ENCODE data around the gene RNPS1. TPM values are rescaled to one million over a fixed set of nuclear protein-coding genes. Genes with fewer than 3 reads are reported as not detected.

RNPS1 gene
- total and polyA plus RNA-seq, 2 experiments from 2014 or later: 315 to 384 TPM

- DNase-seq (ENCODE audit: low spot score) (no peak), ATAC-seq (no peak)
- Histone ChIP-seq H3K79me2 (replicated peaks; ENCODE audit: insufficient read depth) (peaks cover 44% of the 10 kb centered on the region), H3K27ac (ENCODE audit: low read depth) (no peak overlapping the region), H3K36me3 (ENCODE audit: insufficient read depth) (no peaks in the 10 kb centered on the region), H3K4me3 (no peak overlapping the region), H2AFZ (no peak overlapping the region), H3K27me3 (ENCODE audit: insufficient read depth) (no peaks in the 10 kb centered on the region), H3K4me2 (no peak overlapping the region), H3F3A (replicated peaks; ENCODE audit: low read depth) (peaks cover 5% of the 10 kb centered on the region; the same call in 1 of the 2 replicates), H4K20me1 (replicated peaks; ENCODE audit: insufficient read depth) (peaks cover 5% of the 10 kb centered on the region), H3K9me2 (ENCODE audit: insufficient read depth) (no peaks in the 10 kb centered on the region), H3K4me1 (ENCODE audit: insufficient read depth) (no peaks in the 10 kb centered on the region; the same call in 1 of the 2 replicates)
- Mint-ChIP-seq H3K36me3 (ENCODE audit: low read depth) (peaks cover 6% of the 10 kb centered on the region; the same call in 2 of the 3 replicates), H3K9me3 (no peaks in the 10 kb centered on the region), H3K4me1 (no peaks in the 10 kb centered on the region; the same call in 2 of the 3 replicates), H3K4me3 (peak overlapping the region; percentile 27; the same call in 1 of the 3 replicates), H3K27me3 (ENCODE audit: insufficient read depth, low read depth, poor library complexity) (peaks cover 14% of the 10 kb centered on the region), H3K27ac (no peak overlapping the region; the same call in 1 of the 2 replicates)
- TF ChIP-seq CTCF (conservative IDR thresholded peaks at IDR 0.05; ENCODE audit: low read depth in 2 of 2): no peak
- TF ChIP-seq JUNB (IDR thresholded peaks at IDR 0.05; ENCODE audit: unreplicated experiment): no peak
- no peak for TF ChIP-seq EZH2 (IDR thresholded peaks at IDR 0.05; ENCODE audit: low read depth, unreplicated experiment)
- no peak for TF ChIP-seq ZNF114 (CRISPR knock-in tag; IDR thresholded peaks at IDR 0.05)
- TF ChIP-seq EZH2phosphoT487 (IDR thresholded peaks at IDR 0.05; ENCODE audit: unreplicated experiment): no peak
- TF ChIP-seq REST (IDR thresholded peaks at IDR 0.05; ENCODE audit: unreplicated experiment): no peak
- TF ChIP-seq, protein P1, sequence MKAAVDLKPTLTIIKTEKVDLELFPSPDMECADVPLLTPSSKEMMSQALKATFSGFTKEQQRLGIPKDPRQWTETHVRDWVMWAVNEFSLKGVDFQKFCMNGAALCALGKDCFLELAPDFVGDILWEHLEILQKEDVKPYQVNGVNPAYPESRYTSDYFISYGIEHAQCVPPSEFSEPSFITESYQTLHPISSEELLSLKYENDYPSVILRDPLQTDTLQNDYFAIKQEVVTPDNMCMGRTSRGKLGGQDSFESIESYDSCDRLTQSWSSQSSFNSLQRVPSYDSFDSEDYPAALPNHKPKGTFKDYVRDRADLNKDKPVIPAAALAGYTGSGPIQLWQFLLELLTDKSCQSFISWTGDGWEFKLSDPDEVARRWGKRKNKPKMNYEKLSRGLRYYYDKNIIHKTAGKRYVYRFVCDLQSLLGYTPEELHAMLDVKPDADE (IDR thresholded peaks at IDR 0.05): no peak
- TF ChIP-seq POLR2AphosphoS5 (IDR thresholded peaks at IDR 0.05; ENCODE audit: low read depth): no peak
- TF ChIP-seq ZNF331 (CRISPR knock-in tag; IDR thresholded peaks at IDR 0.05; ENCODE audit: low read depth): no peak
- no peak for TF ChIP-seq STAT1 (IDR thresholded peaks at IDR 0.05; ENCODE audit: unreplicated experiment)
- TF ChIP-seq NANOG (IDR thresholded peaks at IDR 0.05; ENCODE audit: borderline replicate concordance): no peak
- TF ChIP-seq ZNF462 (CRISPR knock-in tag; IDR thresholded peaks at IDR 0.05): no peak
- no peak for TF ChIP-seq CREB1 (CRISPR knock-in tag; IDR thresholded peaks at IDR 0.05; ENCODE audit: low read depth)
Measured at GRCh38 chr16:2226245-2226793, 41.6 kb downstream of the RNPS1 start.

All from GM23338 (cell line).